Stomach (tissue), 9 donors: ENCODE data around the gene ACACA. TPM values are rescaled to one million over a fixed set of nuclear protein-coding genes. Genes with fewer than 3 reads are reported as not detected.

Source experiments
- DNase-seq, 2 donors: peaks; one replicate each; pipeline versions ENCODE4 v3.0.0 to v3.0.0-alpha.2; 2013 to 2019
- H3K27ac ChIP-seq, 5 donors: fragments of 200-600 bp in 4 of 5; sonication (generic) in 4 of 5; one replicate each; pipeline ENCODE4 v1.5.1; 2013 to 2019; ENCODE audit warnings: mild to moderate bottlenecking in 1 of 5, moderate library complexity in 1 of 5
- H3K27me3 ChIP-seq, 3 donors: fragments of 200-600 bp; sonication (generic); one replicate each; pipeline ENCODE4 v1.5.1; 2017 to 2019; ENCODE audit warnings: mixed run types in 1 of 3
- H3K36me3 ChIP-seq, 4 donors: fragments of 200-600 bp; sonication (generic); 1 replicate in 3 of 4; 2 replicates in 1 of 4; pipeline ENCODE4 v1.5.1; 2016 to 2019
- H3K4me1 ChIP-seq, 4 donors: fragments of 200-600 bp; sonication (generic); one replicate each; pipeline ENCODE4 v1.5.1; 2016 to 2019
- H3K4me3 ChIP-seq, 4 donors: fragments of 200-600 bp; sonication (generic) in 3 of 4; one replicate each; pipeline ENCODE4 v1.5.1; 2016 to 2019; ENCODE audit warnings: mild to moderate bottlenecking in 1 of 4
- H3K9me3 ChIP-seq, 4 donors: fragments of 200-600 bp; sonication (generic); one replicate each; pipeline ENCODE4 v1.5.1; 2016 to 2019
- CTCF ChIP-seq, 7 experiments: fragments of 450-650 bp in 4 of 7; fragments of 200-600 bp in 3 of 7; sonication (generic) in 3 of 7; IDR thresholded peaks; one replicate each; pipeline ENCODE4 v1.5.1; 2016 to 2019; ENCODE audit warnings: antibody characterized with exemption in 7 of 7, control low read depth in 2 of 7, mild to moderate bottlenecking in 1 of 7
- EP300 ChIP-seq: sonication (generic); formaldehyde crosslinking; IDR thresholded peaks from one replicate; pipeline ENCODE4 v1.6.1; 2017; ENCODE audit warnings: antibody characterized with exemption
- POLR2A ChIP-seq, 4 donors: fragments of 450-650 bp; IDR thresholded peaks; one replicate each; pipeline ENCODE4 v1.6.1; 2016; ENCODE audit warnings: antibody characterized with exemption in 4 of 4, control low read depth in 2 of 4, mild to moderate bottlenecking in 1 of 4, moderate library complexity in 1 of 4
- POLR2AphosphoS5 ChIP-seq, 3 donors: sonication (generic); formaldehyde crosslinking; IDR thresholded peaks; one replicate each; pipeline ENCODE4 v1.6.1; 2016; ENCODE audit warnings: antibody characterized with exemption in 3 of 3
- WGBS, 5 donors: extraction: QIAGEN DNeasy Blood & Tissue Kit in 3 of 5; methylation state at CpG; one replicate each; pipeline versions ENCODE4 v1.1.5 to v1.1.7; 2013 to 2018; 5-methylcytosine and 5-hydroxymethylcytosine counted together
- intact Hi-C: fragments of 100-400 bp; cut with DNase I; formaldehyde crosslinking; loops from one replicate; pipeline ENCODE4 v1.15.1; 2023; ENCODE audit warnings: low total_unique reads
- polyA plus RNA-seq, 3 donors: library from polyadenylated mRNA; stranded (reverse); fragments of 200-250 nt; gene quantifications; one replicate each; pipeline ENCODE4 v1.2.3, GENCODE V29; 2013
- total RNA-seq, 5 donors: library from RNA; depleted of rRNA; stranded (reverse); fragments of >200 nt; gene quantifications; one replicate each; pipeline versions ENCODE4 v1.1.0 to v1.2.3, GENCODE V29; 2014 to 2016
- donor health status: healthy with polysubstance abuse.
- donor health status: Bipolar disorder and iron deficiency.
- donor health status: healthy.

The ACACA gene
- total and polyA plus RNA-seq, 8 donors = 9.9 to 59.8 (median 27.7) TPM

DNA sequence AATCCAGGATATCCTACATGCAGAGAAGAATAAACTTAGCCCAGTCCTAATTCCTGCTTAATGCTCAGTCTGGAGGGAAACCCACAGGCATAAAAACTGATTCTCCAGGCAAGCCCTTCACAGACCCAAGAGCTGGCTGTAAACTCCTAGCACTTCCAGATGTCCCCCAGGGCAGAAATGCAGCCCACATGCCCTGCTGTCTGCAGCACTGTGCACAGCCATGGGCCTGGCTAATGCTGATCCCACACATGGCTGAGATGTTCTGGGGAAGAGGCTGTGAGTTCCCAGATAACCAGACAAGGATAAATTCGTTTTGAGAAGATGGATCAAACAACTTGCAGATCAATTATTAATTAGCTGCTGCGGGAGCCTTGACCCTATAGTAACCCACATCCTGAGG, 309.5 kb downstream of the ACACA start:
- Histone ChIP-seq H3K36me3 (peaks cover 16 to 68% (median 65%) of the 10 kb centered on the region in 4 donors), H3K4me3 (no peak overlapping the region), H3K27ac (no peak overlapping the region), H3K9me3 (no peaks in the 10 kb centered on the region), H3K4me1 (peaks cover 0 to 1% (median 0%) of the 10 kb centered on the region in 4 donors), H3K27me3 (no peaks in the 10 kb centered on the region)
- TF ChIP-seq CTCF (IDR thresholded peaks at IDR 0.05) = no peak
- no peak for TF ChIP-seq POLR2AphosphoS5 (IDR thresholded peaks at IDR 0.05)
- no peak for TF ChIP-seq POLR2A (IDR thresholded peaks at IDR 0.05)
- no peak for TF ChIP-seq EP300
- intact Hi-C loops = no loop called here
- no peak for DNase-seq
- 61 to 86% (median 76%) methylated on average over 2 of the region's 2 CpGs for WGBS, 5 donors

DNA sequence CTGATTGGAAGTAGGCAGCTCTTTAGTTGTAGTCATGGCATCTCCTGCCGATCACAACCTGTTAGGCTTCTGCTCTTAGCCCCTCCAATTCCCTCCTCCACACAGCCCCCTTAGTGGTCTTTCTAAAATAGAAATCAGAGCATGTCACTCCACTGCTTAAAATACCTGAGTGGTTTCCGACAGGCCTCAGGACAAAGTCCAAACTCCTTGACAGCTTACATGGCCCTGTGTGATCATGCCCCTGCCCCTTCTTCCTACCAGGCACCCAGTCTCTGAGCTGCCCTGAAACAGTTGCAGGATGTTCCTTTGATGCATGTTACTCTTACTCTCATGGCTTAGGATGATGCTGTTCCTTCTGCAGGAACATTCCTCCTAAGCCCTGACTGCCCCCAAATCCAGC, 310.6 kb downstream of the ACACA start:
- TF ChIP-seq POLR2A (IDR thresholded peaks at IDR 0.05) (no peak), EP300 (no peak), CTCF (IDR thresholded peaks at IDR 0.05) (no peak), POLR2AphosphoS5 (IDR thresholded peaks at IDR 0.05) (no peak)
- intact Hi-C loops = no loop called here
- DNase-seq = no peak
- no peaks in the 10 kb centered on the region for H3K27me3 ChIP-seq
- WGBS, 5 donors = 86 to 93% (median 88%) methylated on average over 2 of the region's 2 CpGs
- no peak overlapping the region for H3K4me3 ChIP-seq
- H3K27ac ChIP-seq = no peak overlapping the region
- H3K9me3 ChIP-seq = no peaks in the 10 kb centered on the region
- H3K4me1 ChIP-seq = peaks cover 0 to 12% (median 5%) of the 10 kb centered on the region in 4 donors
- H3K36me3 ChIP-seq = peaks cover 16 to 59% (median 56%) of the 10 kb centered on the region in 4 donors

DNA sequence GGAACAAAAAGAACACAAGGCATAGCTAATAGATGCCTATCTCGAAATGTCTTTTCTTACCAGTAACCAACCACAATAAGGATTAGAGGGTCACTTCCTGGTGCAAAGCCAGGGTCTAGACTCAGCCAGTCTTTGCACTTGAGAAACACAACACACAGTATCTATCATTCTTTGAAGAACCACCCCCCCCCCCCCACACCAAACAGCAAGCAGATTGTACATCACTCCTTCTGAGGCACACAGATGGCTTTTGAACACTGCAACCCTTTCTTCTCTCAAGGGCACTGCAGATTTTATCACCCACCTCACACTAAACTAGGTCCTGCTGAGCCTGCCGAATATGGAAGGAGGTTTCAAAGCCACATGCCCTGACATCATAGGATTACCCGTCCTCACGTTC, 312.2 kb downstream of the ACACA start:
- intact Hi-C loops = no loop called here
- Histone ChIP-seq H3K4me3 (no peak overlapping the region), H3K36me3 (peaks cover 16 to 61% (median 58%) of the 10 kb centered on the region in 4 donors), H3K27me3 (no peaks in the 10 kb centered on the region), H3K4me1 (peaks cover 0 to 29% (median 15%) of the 10 kb centered on the region in 4 donors), H3K9me3 (no peaks in the 10 kb centered on the region), H3K27ac (peak overlapping the region in 1 of 5 donors; percentile 10)
- TF ChIP-seq EP300 (no peak), CTCF (IDR thresholded peaks at IDR 0.05) (no peak), POLR2A (IDR thresholded peaks at IDR 0.05) (no peak), POLR2AphosphoS5 (IDR thresholded peaks at IDR 0.05) (no peak)
- WGBS, 5 donors = 72 to 80% (median 76%) methylated on average over 4 of the region's 4 CpGs
- no peak for DNase-seq

DNA sequence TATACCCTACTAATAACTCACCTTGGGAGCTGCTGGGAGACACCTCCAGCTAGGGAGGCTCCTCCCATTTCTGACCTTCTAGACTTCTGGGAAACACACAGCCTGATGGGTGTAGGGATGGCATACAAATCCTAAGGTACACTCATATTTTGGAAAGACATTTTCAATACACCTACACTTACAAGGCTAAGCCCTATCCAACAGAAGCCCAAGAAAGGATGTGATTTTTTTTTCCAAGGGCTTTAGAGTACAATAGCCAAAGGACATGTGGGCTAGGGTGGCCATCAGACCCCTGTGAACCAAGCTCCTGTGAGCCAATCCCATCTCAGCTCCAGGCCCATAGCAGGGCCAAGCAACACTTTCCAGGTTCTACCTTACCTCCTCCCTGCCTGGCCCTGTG, 313.9 kb downstream of the ACACA start:
- intact Hi-C loops = no loop called here
- H3K4me1 ChIP-seq = peaks cover 10 to 40% (median 24%) of the 10 kb centered on the region in 4 donors
- H3K27ac ChIP-seq = peak overlapping the region in 1 of 5 donors; percentile 43

More for the DNA sequence above, 313.9 kb downstream of the ACACA start:
- no peak overlapping the region for H3K4me3 ChIP-seq
- no peaks in the 10 kb centered on the region for H3K9me3 ChIP-seq
- no peaks in the 10 kb centered on the region for H3K27me3 ChIP-seq
- DNase-seq = no peak
- TF ChIP-seq EP300 (no peak), CTCF (IDR thresholded peaks at IDR 0.05) (no peak), POLR2AphosphoS5 (IDR thresholded peaks at IDR 0.05) (no peak), POLR2A (IDR thresholded peaks at IDR 0.05) (no peak)
- H3K36me3 ChIP-seq = peaks cover 16 to 69% (median 59%) of the 10 kb centered on the region in 4 donors
